Embryonic facial prominence (tissue), 1 donor: ENCODE data around the gene KIF20B.
"Not testable (repeated sequence)": the region's sequence is repeated elsewhere in the genome, so short reads cannot be mapped to it uniquely, and the experiment has no call there.

Source experiments
- DNase-seq: peaks from one replicate; pipeline ENCODE4 v3.0.0-alpha.2; 2016; ENCODE audit errors: extremely low spot score

The KIF20B gene

DNA sequence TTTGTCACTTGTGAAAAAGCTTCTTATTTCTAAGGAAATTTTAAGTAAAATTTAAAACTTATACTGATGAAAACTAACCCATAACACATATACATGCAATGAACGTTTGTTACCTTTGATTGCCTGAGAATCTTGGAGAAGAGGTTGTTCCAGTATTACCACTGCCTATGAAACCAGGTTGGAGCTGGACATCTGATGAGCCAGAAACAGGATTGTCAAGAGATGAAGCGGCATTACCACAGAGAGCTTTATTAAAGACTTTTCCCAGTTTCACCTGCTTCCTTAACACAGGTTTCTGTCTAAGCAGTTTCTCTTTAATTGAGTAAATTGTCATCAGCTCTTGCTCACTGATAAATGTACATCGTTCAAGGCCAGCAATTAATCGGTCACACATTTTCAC lies 9.0 kb upstream of the KIF20B start:
- DNase-seq, result no peak

DNA sequence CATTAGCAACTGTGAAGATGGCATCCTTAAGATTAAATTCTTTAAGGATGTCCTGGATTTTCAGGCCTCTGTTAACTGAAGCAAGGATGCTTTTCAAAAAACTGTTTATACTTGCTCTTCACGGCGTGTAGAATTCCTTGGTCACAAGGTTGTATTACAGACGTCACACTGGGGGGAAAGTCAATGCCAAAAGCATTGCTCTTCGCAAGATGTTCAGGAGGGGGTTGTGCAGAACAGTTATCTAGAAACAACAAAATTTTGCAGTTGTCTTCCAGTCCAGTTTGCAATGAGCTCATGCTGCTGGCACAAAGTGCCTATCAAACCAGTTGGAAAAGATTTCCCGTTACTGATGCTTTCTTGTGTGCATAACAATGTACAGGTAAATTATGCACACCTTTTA lies 8.2 kb upstream of the KIF20B start:
- DNase-seq, result no peak

GRCh38 chr10:89695307-89695706 lies 6.1 kb upstream of the KIF20B start:
- no peak for DNase-seq

GRCh38 chr10:89697946-89698345 lies 3.4 kb upstream of the KIF20B start:
- no peak for DNase-seq

GRCh38 chr10:89699581-89700064 lies 1.8 kb upstream of the KIF20B start:
- DNase-seq, result no peak

GRCh38 chr10:89700923-89701241 lies 508 bp upstream of the KIF20B start:
- no peak for DNase-seq

DNA sequence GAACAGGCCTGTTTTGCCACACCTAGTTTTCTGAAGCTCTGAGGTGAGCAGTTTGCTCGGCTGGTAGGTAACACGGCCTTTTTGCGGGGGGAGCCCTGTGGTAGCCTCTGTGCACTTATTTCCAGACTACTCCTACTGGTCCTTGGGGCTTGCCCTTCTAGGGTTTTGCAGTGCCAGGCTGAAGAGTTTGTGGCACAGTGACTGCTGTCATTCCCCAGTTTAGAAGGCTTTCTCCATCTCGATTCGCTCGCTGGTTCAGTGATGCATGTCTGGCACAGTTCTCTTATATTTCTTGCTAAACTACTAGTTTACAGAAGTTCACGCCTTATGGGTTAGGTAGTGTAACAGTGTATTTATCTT lies 711 bp downstream of the KIF20B start:
- no peak for DNase-seq

DNA sequence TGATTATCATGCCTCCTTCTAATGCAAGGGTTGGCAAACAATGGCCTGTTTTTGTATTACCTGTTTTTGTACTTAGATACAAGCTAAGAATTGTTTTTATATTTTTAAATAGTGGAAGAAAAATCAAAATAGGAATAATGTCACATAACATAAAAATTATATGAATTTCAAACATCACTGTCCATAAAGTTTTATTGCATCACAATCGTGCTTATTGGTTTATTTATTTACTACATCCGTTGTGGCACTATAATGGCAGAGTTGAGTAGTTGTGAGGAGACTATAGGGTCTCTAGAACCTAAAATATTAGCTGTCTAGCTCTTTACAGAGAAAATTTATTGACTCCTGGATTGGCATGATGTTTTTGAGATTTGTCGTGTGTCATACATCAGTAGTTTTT lies 4.1 kb downstream of the KIF20B start:
- no peak for DNase-seq

DNA sequence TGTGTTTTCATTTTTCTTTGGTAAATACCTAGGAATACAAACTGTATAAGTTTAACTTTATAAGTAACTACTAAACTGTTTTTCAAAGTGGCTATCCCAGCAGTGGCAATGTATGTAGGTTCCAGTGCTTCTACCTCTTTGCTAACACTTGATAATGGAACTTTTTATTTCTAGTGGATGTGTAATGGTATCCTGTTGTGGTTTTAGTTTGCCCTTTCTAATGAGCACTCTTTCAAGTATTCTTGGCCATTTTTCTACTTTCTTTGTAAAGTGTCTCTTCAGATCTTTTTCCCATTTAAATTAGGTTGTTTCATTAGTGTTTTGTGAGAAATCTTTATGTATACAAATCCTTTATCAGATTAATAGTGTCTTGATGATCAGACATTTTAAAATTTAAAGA lies 4.6 kb downstream of the KIF20B start:
- DNase-seq, result no peak

- no peak for DNase-seq
Observed at GRCh38 chr10:89707372-89707771, 6.0 kb downstream of the KIF20B start.

GRCh38 chr10:89710753-89711152 lies 9.4 kb downstream of the KIF20B start:
- DNase-seq, result no peak

DNA sequence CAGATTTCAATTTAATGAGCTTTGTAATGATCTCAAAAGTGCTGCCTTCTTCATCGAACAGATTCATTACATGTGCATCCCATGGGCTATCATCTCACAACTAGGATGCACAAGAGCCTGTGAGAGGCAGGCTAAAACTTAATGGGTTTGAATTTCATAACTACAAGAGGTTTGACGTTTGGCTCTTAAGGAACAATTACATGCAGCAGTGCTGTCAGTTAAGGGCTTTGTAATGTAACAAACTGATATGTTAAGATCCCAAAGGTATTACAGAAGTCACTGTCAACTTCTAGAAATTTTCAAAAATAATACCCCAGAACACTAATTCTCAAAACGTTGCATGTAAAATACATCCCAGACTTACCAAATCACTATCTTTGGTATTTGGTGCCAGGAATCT lies 33.2 kb downstream of the KIF20B start:
- DNase-seq, result no peak

DNA sequence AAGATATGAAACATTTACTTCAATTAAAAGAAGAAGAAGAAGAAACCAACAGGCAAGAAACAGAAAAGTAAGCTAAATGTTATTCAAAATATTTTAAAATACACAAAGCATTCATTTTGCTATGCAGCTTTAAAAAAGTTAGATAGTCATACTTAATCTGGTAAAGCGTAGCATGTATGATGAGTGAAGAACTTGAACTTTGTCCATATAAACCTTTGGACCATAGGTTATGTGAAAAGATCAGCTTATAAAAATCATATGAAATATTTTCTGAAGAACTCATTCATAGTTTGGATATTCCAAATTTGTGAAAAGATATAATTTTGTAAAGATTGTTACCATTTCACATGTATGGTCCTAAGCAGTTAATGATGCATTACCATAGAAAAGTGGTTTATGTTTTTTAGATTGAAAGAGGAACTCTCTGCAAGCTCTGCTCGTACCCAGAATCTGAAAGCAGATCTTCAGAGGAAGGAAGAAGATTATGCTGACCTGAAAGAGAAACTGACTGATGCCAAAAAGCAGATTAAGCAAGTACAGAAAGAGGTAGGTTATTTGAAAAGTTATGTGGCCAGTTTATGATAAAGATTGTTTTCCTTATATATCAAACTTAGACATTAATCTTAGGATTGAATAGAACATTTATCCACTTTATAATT lies 37.3 kb downstream of the KIF20B start:
- DNase-seq, result no peak

GRCh38 chr10:89741126-89741762 lies 39.9 kb downstream of the KIF20B start:
- no peak for DNase-seq

DNA sequence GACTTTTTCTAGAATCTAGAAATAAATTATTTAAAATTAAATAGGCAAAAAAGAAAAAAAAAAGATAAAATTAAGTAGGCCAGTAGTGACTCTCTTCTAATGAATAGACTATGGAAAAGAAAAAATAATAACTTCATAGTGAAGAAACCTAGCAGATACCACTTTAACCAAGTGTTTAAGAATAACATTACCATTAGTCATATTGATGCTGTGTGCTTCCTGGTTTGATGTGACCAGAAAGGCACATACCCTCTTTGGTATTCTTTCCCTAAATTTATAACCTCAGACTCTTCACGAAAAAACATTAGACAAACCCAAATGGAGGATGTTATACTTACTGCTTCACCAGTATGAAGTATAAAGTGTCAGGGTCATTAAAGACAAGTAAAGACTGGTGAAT lies 42.6 kb downstream of the KIF20B start:
- DNase-seq, result no peak

DNA sequence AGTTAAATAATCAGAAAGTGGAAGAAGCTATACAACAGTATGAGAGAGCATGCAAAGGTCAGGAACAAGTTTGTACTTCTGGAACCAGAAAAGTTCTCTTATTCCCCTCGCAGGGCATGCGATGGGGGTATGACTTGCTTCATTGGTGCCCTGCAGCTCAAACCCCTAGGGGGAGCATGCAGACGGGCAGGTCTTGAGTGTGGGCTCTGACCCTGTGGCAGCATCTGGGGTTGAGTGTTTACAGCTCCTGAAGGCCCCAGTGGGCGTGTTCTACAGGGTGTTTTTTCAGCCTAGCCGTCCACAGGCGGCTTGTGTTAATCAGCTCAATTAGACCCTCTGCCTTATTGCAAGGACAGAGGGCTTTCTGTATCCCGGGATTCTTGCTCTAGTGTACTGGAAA lies 44.5 kb downstream of the KIF20B start:
- no peak for DNase-seq

DNA sequence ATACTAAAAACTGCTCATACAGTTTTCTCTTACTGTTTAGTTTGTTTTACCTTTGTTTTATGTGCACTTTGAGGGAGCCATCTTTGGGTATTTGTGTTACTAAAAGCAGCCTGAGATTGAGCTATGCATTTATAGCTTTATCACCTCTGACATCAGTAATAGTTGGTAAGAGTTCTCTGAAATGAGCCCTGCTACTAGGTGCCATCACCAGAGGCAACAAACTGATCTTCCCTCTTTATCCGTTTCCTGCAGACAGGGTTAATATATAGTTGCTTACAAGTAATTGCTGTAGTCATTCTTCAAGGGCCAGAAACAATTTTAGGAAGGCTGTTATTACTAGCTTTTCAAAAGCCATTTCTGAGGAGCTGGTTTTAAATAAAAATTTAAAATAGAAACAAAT lies 49.1 kb downstream of the KIF20B start:
- no peak for DNase-seq

GRCh38 chr10:89755374-89755773 lies 54.0 kb downstream of the KIF20B start:
- no peak for DNase-seq

GRCh38 chr10:89759531-89759930 lies 58.1 kb downstream of the KIF20B start:
- no peak for DNase-seq

DNA sequence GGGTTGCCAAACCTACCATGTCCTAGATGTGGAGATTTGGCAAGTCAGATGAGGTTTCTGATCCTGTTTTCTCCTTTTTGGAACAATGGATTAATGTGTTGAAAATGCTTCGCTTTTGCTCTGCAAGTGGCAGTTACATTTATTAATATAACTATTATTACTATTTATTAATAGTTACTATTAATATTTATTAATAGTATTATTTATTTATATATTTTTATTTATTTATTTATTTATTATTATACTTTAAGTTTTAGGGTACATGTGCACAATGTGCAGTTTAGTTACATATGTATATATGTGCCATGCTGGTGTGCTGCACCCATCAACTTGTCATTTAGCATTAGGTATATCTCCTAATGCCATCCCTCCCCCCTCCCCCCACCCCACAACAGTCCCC lies 62.3 kb downstream of the KIF20B start:
- not testable (repeated sequence) for DNase-seq

DNA sequence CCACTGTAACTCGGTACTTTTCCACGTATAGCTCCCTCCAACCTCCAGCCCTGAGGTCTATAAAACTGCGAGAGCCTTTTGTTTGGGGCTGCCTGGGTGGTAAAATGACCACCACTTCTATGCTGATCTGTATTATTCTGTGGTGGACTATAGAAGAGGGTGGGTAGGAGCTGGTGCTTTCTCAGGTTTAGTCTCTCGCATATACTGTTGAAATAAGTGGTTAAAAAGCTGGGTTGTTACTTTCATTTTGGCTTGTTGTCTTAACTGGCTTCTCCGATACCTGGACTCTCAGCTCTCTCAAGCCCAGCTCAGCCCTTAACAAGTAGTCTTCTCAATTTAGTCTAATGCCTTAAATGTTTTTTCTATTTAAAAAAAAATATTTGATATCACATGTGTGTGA lies 70.3 kb downstream of the KIF20B start:
- no peak for DNase-seq

DNA sequence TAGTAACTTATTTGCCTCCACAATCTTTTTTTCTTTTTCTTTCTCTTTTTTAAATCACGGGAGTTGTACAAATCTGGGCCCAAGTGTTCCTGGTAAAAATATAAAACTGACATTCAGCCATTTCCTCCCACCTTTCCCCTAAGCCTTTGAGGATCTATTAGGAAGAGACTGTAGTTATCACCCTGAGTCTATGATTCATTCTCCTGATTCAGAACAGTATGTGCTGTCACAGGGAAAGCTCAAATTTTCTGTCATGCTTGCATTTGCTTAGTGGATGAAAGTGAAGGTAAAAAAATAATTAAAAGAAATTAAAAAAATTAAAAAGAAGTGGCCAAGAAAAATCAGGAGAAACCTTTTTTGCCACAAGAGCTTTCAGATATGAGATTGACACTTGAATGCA lies 71.7 kb downstream of the KIF20B start:
- no peak for DNase-seq

GRCh38 chr10:89776665-89777064 lies 75.3 kb downstream of the KIF20B start:
- DNase-seq, result no peak

DNA sequence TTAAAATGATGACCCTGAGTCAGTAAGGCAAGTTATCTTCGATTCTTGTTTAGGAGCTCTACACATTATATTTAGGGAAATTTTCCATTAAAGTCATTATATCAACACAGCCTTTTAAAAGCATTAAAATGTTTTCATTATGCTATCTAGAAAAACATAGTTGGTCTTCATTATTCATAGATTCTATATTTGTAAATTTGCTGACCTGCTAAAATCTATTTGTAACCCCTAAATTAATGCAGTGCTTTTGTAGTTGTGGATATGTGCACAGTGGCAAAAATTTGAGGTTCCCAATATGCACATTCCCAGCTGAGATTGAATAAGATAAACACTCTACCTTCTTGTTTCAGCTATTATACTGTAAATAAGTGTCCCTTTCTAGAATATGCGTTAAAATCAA lies 81.1 kb downstream of the KIF20B start:
- DNase-seq, result no peak
